NCI-H82 (cell line): ENCODE results near the gene HLA-DPA1.
"Not testable (repeated sequence)": the region's sequence is repeated elsewhere in the genome, so short reads cannot be mapped to it uniquely, and the experiment has no call there.

ENCODE experiments used
- DNase-seq: peaks from one replicate; lab custom pipeline; 2025; lab: John Stamatoyannopoulos, UW

The HLA-DPA1 gene

GRCh38 chr6:33073431-33073871 lies at the start of gene HLA-DPA1:
Gene HLA-DPA1 (minus strand): TSS chr6:33073649.
- DNase-seq = peak; percentile 31

- DNase-seq = peak; percentile 66
These were observed 49.7 kb upstream of the HLA-DPA1 start for GRCh38 chr6:33123181-33123580.

- peak; percentile 59 for DNase-seq
These were observed 46.6 kb upstream of the HLA-DPA1 start for GRCh38 chr6:33120001-33120400.

- DNase-seq = peak; percentile 74
These were observed 45.2 kb upstream of the HLA-DPA1 start for GRCh38 chr6:33118525-33119123.

GRCh38 chr6:33117811-33118277 lies 44.4 kb upstream of the HLA-DPA1 start:
- no peak for DNase-seq

GRCh38 chr6:33116841-33117711 lies 43.6 kb upstream of the HLA-DPA1 start:
- DNase-seq = no peak

- DNase-seq = no peak
These were observed 43.0 kb upstream of the HLA-DPA1 start for GRCh38 chr6:33116417-33116816.

GRCh38 chr6:33114406-33114805 lies 41.0 kb upstream of the HLA-DPA1 start:
- no peak for DNase-seq

- no peak for DNase-seq
These were observed 40.3 kb upstream of the HLA-DPA1 start for GRCh38 chr6:33113755-33114154.

GRCh38 chr6:33112148-33112547 lies 38.7 kb upstream of the HLA-DPA1 start:
- DNase-seq = peak; percentile 76

- peak; percentile 64 for DNase-seq
These were observed 34.9 kb upstream of the HLA-DPA1 start for GRCh38 chr6:33108307-33108706.

- no peak for DNase-seq
These were observed 34.2 kb upstream of the HLA-DPA1 start for GRCh38 chr6:33107641-33108040.

GRCh38 chr6:33105916-33106871 lies 32.7 kb upstream of the HLA-DPA1 start:
- no peak for DNase-seq

GRCh38 chr6:33105386-33105785 lies 31.9 kb upstream of the HLA-DPA1 start:
- DNase-seq = no peak

GRCh38 chr6:33104887-33105286 lies 31.4 kb upstream of the HLA-DPA1 start:
- DNase-seq = no peak

- DNase-seq = no peak
These were observed 30.3 kb upstream of the HLA-DPA1 start for GRCh38 chr6:33103776-33104175.

GRCh38 chr6:33101121-33101737 lies 27.8 kb upstream of the HLA-DPA1 start:
- DNase-seq = not testable (repeated sequence)

- no peak for DNase-seq
These were observed 22.2 kb upstream of the HLA-DPA1 start for GRCh38 chr6:33095681-33096080.

GRCh38 chr6:33093855-33094254 lies 20.4 kb upstream of the HLA-DPA1 start:
- DNase-seq = no peak

- no peak for DNase-seq
These were observed 18.9 kb upstream of the HLA-DPA1 start for GRCh38 chr6:33092385-33092784.

- DNase-seq = peak; percentile 56
These were observed 18.5 kb upstream of the HLA-DPA1 start for GRCh38 chr6:33091957-33092356.
